ENCODE data around the gene POU2F1.

Gene POU2F1

DNA sequence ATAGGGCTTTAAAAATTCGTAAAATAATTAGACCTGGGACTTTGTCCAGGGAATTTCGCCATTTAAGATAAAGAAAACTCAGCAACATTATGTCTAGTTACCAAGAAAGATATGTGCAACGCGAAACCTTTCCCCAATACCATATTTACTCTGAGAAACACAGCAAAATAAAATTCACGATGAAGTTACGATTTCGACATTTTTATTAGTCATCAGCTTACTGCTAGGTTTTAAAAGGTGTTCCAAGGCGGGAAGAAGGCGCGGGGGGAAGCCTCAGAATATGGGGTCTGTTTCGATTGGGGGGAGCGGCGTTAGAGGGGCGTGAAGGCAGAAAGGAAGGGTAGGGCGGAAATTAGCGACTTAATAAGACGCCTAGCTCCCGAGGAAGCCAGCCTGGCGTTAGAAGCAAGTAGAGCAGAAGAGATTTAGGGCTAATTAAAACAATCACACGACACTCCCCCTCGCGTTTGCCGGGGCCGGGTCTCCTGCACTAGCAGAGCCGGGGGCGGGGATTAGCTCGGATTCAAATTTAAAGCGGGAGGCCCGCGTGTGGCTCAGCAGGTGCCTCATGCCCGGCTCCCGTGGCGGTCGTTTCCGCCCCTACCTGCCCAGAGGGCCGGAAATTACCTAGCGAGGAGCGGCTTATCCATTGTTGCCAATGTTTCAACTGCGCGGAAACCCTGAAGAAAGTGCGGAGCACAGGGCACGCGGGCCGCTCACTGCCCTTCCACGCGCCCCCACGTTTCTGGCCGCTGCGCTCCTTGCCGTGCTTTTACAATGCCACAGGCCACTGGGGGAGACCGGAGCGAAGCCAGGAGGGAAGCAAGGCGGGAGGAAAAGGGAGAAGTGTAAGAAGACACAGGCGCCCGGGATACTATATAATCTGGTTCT lies 795 bp upstream of the POU2F1 start:
- Histone ChIP-seq H3K4me3 (ENCODE audit: low read depth, low read length) (peak overlapping the region; percentile 80), H3K4me1 (ENCODE audit: control insufficient read depth, insufficient read depth, low read length) (peaks cover 15% of the 10 kb centered on the region), H3K9me3 (ENCODE audit: control insufficient read depth, insufficient read depth, low read depth, low read length) (no peaks in the 10 kb centered on the region), H3K36me3 (ENCODE audit: control insufficient read depth in 2 of 2, insufficient read depth in 1 of 2, low read length in 2 of 2) (no peaks in the 10 kb centered on the region), H3K27ac (ENCODE audit: extremely low read depth, low read depth, low read length) (peak overlapping the region; percentile 98)
- POLR2A ChIA-PET: interaction anchor here (0.6 to 2.6 kb wide), 55 partner anchors 11 to 1392 kb away, joined by 3 to 30 read pairs (median 4); partner anchors contain the start of genes CREG1, POGK, STYXL2 and TADA1
- CTCF ChIA-PET: interaction anchor here (0.5 to 2.8 kb wide), 37 partner anchors 8 to 749 kb away, joined by 3 to 22 read pairs (median 4); no protein-coding TSS in a partner anchor
- TF ChIP-seq ZNF843 (tag by site-specific recombination; IDR thresholded peaks at IDR 0.05) (peak; percentile 80), OSR2 (tag by site-specific recombination; IDR thresholded peaks at IDR 0.05) (peak; percentile 87), ZNF76 (tag by site-specific recombination; IDR thresholded peaks at IDR 0.05; ENCODE audit: borderline replicate concordance, low read depth) (peak; percentile 70), IKZF3 (tag by site-specific recombination; IDR thresholded peaks at IDR 0.05) (peak; percentile 85), GLIS1 (tag by site-specific recombination; IDR thresholded peaks at IDR 0.05) (peak; percentile 79), ZNF664 (tag by site-specific recombination; IDR thresholded peaks at IDR 0.05) (peak; percentile 63; the same call in 1 of the 2 replicates), ZEB2 (tag by site-specific recombination; IDR thresholded peaks at IDR 0.05) (peak; percentile 89), SP7 (tag by site-specific recombination; IDR thresholded peaks at IDR 0.05) (peak; percentile 82), ZNF354C (tag by site-specific recombination; IDR thresholded peaks at IDR 0.05; ENCODE audit: borderline replicate concordance, low read depth) (no peak), ZFP37 (tag by site-specific recombination; IDR thresholded peaks at IDR 0.05) (peak; percentile 87), ZNF184 (tag by site-specific recombination; IDR thresholded peaks at IDR 0.05) (peak; percentile 58; the same call in 1 of the 2 replicates), ZXDB (tag by site-specific recombination; IDR thresholded peaks at IDR 0.05) (peak; percentile 93), ZNF202 (tag by site-specific recombination; IDR thresholded peaks at IDR 0.05; ENCODE audit: borderline replicate concordance) (no peak), ZNF2 (tag by site-specific recombination; IDR thresholded peaks at IDR 0.05) (peak; percentile 92; the same call in 1 of the 2 replicates), ZBTB21 (tag by site-specific recombination; IDR thresholded peaks at IDR 0.05) (0 out of 2 replicates have a peak, but pooled peaks have one; percentile 29), ZNF629 (tag by site-specific recombination; IDR thresholded peaks at IDR 0.05) (peak; percentile 71), ZNF335 (tag by site-specific recombination; conservative IDR thresholded peaks at IDR 0.05) (peak; percentile 99), ZNF121 (tag by site-specific recombination; IDR thresholded peaks at IDR 0.05) (peak; percentile 16; the same call in 1 of the 2 replicates), KLF10 (tag by site-specific recombination; IDR thresholded peaks at IDR 0.05) (peak; percentile 83)
- TF ChIP-seq, protein P1, sequence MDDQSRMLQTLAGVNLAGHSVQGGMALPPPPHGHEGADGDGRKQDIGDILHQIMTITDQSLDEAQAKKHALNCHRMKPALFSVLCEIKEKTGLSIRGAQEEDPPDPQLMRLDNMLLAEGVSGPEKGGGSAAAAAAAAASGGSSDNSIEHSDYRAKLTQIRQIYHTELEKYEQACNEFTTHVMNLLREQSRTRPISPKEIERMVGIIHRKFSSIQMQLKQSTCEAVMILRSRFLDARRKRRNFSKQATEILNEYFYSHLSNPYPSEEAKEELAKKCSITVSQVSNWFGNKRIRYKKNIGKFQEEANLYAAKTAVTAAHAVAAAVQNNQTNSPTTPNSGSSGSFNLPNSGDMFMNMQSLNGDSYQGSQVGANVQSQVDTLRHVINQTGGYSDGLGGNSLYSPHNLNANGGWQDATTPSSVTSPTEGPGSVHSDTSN (CRISPR knock-in tag; IDR thresholded peaks at IDR 0.05): peak; percentile 71; the same call in 1 of the 2 replicates
- TF ChIP-seq, protein P2, sequence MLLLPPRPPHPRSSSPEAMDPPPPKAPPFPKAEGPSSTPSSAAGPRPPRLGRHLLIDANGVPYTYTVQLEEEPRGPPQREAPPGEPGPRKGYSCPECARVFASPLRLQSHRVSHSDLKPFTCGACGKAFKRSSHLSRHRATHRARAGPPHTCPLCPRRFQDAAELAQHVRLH (tag by site-specific recombination; IDR thresholded peaks at IDR 0.05): peak; percentile 89
- TF ChIP-seq, protein P3, sequence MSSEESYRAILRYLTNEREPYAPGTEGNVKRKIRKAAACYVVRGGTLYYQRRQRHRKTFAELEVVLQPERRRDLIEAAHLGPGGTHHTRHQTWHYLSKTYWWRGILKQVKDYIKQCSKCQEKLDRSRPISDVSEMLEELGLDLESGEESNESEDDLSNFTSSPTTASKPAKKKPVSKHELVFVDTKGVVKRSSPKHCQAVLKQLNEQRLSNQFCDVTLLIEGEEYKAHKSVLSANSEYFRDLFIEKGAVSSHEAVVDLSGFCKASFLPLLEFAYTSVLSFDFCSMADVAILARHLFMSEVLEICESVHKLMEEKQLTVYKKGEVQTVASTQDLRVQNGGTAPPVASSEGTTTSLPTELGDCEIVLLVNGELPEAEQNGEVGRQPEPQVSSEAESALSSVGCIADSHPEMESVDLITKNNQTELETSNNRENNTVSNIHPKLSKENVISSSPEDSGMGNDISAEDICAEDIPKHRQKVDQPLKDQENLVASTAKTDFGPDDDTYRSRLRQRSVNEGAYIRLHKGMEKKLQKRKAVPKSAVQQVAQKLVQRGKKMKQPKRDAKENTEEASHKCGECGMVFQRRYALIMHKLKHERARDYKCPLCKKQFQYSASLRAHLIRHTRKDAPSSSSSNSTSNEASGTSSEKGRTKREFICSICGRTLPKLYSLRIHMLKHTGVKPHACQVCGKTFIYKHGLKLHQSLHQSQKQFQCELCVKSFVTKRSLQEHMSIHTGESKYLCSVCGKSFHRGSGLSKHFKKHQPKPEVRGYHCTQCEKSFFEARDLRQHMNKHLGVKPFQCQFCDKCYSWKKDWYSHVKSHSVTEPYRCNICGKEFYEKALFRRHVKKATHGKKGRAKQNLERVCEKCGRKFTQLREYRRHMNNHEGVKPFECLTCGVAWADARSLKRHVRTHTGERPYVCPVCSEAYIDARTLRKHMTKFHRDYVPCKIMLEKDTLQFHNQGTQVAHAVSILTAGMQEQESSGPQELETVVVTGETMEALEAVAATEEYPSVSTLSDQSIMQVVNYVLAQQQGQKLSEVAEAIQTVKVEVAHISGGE (tag by site-specific recombination; conservative IDR thresholded peaks at IDR 0.05; ENCODE audit: low read depth): peak; percentile 93
- TF ChIP-seq, protein P4, sequence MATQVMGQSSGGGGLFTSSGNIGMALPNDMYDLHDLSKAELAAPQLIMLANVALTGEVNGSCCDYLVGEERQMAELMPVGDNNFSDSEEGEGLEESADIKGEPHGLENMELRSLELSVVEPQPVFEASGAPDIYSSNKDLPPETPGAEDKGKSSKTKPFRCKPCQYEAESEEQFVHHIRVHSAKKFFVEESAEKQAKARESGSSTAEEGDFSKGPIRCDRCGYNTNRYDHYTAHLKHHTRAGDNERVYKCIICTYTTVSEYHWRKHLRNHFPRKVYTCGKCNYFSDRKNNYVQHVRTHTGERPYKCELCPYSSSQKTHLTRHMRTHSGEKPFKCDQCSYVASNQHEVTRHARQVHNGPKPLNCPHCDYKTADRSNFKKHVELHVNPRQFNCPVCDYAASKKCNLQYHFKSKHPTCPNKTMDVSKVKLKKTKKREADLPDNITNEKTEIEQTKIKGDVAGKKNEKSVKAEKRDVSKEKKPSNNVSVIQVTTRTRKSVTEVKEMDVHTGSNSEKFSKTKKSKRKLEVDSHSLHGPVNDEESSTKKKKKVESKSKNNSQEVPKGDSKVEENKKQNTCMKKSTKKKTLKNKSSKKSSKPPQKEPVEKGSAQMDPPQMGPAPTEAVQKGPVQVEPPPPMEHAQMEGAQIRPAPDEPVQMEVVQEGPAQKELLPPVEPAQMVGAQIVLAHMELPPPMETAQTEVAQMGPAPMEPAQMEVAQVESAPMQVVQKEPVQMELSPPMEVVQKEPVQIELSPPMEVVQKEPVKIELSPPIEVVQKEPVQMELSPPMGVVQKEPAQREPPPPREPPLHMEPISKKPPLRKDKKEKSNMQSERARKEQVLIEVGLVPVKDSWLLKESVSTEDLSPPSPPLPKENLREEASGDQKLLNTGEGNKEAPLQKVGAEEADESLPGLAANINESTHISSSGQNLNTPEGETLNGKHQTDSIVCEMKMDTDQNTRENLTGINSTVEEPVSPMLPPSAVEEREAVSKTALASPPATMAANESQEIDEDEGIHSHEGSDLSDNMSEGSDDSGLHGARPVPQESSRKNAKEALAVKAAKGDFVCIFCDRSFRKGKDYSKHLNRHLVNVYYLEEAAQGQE (tag by site-specific recombination; IDR thresholded peaks at IDR 0.05): peak; percentile 30; the same call in 1 of the 2 replicates
- TF ChIP-seq, protein P5, sequence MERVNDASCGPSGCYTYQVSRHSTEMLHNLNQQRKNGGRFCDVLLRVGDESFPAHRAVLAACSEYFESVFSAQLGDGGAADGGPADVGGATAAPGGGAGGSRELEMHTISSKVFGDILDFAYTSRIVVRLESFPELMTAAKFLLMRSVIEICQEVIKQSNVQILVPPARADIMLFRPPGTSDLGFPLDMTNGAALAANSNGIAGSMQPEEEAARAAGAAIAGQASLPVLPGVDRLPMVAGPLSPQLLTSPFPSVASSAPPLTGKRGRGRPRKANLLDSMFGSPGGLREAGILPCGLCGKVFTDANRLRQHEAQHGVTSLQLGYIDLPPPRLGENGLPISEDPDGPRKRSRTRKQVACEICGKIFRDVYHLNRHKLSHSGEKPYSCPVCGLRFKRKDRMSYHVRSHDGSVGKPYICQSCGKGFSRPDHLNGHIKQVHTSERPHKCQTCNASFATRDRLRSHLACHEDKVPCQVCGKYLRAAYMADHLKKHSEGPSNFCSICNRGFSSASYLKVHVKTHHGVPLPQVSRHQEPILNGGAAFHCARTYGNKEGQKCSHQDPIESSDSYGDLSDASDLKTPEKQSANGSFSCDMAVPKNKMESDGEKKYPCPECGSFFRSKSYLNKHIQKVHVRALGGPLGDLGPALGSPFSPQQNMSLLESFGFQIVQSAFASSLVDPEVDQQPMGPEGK (tag by site-specific recombination; IDR thresholded peaks at IDR 0.05): peak; percentile 90
- TF ChIP-seq, protein P6, sequence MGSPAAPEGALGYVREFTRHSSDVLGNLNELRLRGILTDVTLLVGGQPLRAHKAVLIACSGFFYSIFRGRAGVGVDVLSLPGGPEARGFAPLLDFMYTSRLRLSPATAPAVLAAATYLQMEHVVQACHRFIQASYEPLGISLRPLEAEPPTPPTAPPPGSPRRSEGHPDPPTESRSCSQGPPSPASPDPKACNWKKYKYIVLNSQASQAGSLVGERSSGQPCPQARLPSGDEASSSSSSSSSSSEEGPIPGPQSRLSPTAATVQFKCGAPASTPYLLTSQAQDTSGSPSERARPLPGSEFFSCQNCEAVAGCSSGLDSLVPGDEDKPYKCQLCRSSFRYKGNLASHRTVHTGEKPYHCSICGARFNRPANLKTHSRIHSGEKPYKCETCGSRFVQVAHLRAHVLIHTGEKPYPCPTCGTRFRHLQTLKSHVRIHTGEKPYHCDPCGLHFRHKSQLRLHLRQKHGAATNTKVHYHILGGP (tag by site-specific recombination; IDR thresholded peaks at IDR 0.05): no peak

Measured in HEK293 (cell line).